ENCODE results near the gene RBMS1.
"Not testable (repeated sequence)": the region's sequence is repeated elsewhere in the genome, so short reads cannot be mapped to it uniquely, and the experiment has no call there.

Gene RBMS1

DNA sequence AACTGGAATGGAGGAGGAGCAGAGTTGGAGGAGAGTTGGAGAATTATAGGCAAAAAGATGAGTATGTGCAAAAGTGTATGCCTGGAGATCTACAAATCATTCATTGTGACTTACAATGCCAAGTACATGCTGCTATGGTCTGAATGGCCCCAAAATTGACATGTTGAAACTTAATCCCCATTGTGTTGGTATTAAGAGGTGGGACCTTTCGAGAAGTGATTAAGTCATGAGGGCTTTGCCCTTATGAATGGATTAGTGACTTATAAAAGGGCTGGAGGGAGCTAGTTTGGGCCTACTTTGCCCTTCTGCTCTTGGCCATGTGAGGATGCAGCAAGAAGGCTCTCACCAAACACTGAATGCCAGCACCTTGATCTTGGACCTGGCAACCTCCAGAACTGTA, 6.3 kb upstream of the RBMS1 start:
- no peak overlapping the region for H3K9ac ChIP-seq (ENCODE audit: low read depth, low read length)
- no peaks in the 10 kb centered on the region for H3K4me1 ChIP-seq (ENCODE audit: control insufficient read depth, insufficient read depth, low read length)
- no peak overlapping the region for H3K4me3 ChIP-seq (ENCODE audit: low read depth, low read length)
- no peaks in the 10 kb centered on the region for H3K36me3 ChIP-seq (ENCODE audit: control insufficient read depth, insufficient read depth, low read length)
- no peaks in the 10 kb centered on the region for H3K9me3 ChIP-seq (ENCODE audit: control insufficient read depth, insufficient read depth, low read length)
- peaks cover 3% of the 10 kb centered on the region for H3K27me3 ChIP-seq (ENCODE audit: control insufficient read depth, insufficient read depth, low read length)

DNA sequence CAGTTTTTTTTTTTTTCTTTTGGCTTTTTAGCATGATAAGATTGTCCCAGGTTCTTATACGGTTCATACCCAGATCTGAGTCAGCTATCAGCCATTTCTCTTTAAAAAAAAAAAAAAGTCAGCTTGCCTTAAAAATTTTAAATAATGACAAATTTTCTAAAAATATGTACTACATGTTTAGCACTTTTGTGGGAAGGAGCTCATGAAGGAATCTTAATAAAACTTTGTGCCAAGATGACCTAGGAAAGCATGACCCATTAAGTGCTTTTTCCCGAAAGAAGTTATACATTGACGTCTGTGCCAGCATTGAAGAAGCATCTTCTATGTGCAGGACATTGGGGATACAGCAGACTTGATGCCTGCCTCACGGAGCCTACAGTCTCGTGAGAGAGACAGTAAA, 4.5 kb upstream of the RBMS1 start:
- Histone ChIP-seq H3K4me3 (ENCODE audit: low read depth, low read length) (no peak overlapping the region), H3K4me1 (ENCODE audit: control insufficient read depth, insufficient read depth, low read length) (no peaks in the 10 kb centered on the region), H3K9me3 (ENCODE audit: control insufficient read depth, insufficient read depth, low read length) (no peaks in the 10 kb centered on the region), H3K27me3 (ENCODE audit: control insufficient read depth, insufficient read depth, low read length) (peaks cover 7% of the 10 kb centered on the region), H3K9ac (ENCODE audit: low read depth, low read length) (no peak overlapping the region), H3K36me3 (ENCODE audit: control insufficient read depth, insufficient read depth, low read length) (no peaks in the 10 kb centered on the region)

DNA sequence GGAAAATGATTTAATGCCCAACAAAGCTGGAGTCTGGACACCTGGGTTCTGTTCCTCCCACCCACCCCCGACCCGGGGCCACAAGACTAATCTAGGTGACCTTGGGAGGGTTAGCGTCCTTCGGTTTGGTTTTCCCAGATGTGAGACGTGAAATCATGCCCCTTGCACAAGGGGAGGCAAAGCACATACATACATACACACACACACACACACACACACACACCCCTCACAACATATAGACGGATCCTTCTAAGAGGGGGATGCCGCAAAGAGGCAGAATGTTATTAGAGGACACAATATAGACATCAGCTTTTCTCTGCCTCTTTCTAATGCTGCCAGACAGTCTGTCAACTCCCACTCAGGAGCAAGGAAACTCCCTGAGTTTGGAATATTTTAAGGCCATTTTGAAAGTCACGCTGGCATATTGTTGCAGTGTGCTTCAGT, 616 bp upstream of the RBMS1 start:
- Histone ChIP-seq H3K9ac (ENCODE audit: low read depth, low read length) (no peak overlapping the region), H3K36me3 (ENCODE audit: control insufficient read depth, insufficient read depth, low read length) (no peaks in the 10 kb centered on the region), H3K27me3 (ENCODE audit: control insufficient read depth, insufficient read depth, low read length) (peaks cover 7% of the 10 kb centered on the region), H3K4me1 (ENCODE audit: control insufficient read depth, insufficient read depth, low read length) (no peaks in the 10 kb centered on the region), H3K4me3 (ENCODE audit: low read depth, low read length) (peak overlapping the region; percentile 78), H3K9me3 (ENCODE audit: control insufficient read depth, insufficient read depth, low read length) (no peaks in the 10 kb centered on the region)

DNA sequence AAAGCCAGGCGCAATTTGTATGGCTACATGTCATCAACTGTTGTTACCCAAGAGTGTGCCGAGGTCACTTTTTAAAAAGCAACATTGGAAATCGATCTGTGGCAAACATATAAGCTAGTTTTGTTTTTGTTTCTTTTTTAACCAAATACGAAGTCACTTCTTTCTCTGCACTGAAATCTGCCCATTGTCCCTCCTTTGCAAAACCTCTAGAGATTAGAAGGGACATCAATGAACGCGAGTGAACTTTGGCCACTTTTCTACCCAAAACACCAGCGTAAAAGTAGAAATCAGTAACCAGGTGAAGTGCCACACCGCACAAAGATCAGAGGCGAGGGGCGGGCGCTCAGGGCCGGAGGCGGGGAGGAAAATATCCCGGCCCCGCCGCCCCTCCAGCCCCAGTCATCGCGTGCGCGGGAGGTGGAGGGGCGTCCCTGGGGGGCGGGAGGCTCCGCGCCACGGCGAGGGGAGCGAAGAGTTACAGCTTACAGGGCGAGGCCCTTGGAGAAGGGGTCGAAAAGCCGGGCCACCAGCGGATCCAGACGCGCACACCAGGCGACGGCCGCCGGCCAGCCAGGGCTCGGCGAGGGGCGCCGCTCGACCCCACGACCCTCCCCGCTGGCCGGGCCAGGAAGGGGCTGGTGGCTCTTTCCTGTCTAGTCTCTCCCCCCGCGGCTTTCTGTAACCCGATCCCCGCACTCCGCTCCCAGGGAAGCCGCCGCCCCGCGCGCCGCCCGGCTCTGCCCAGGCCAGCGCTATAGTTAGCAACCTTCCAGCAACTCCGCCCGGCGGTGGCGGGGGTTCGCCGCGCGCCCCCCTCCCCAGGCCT, 993 bp downstream of the RBMS1 start:
- no peaks in the 10 kb centered on the region for H3K36me3 ChIP-seq (ENCODE audit: control insufficient read depth, insufficient read depth, low read length)
- no peaks in the 10 kb centered on the region for H3K4me1 ChIP-seq (ENCODE audit: control insufficient read depth, insufficient read depth, low read length)
- peak overlapping the region; percentile 78 for H3K4me3 ChIP-seq (ENCODE audit: low read depth, low read length)
- no peaks in the 10 kb centered on the region for H3K9me3 ChIP-seq (ENCODE audit: control insufficient read depth, insufficient read depth, low read length)
- H3K27me3 ChIP-seq (ENCODE audit: control insufficient read depth, insufficient read depth, low read length) = peaks cover 7% of the 10 kb centered on the region
- peak overlapping the region; percentile 63 for H3K9ac ChIP-seq (ENCODE audit: low read depth, low read length)

DNA sequence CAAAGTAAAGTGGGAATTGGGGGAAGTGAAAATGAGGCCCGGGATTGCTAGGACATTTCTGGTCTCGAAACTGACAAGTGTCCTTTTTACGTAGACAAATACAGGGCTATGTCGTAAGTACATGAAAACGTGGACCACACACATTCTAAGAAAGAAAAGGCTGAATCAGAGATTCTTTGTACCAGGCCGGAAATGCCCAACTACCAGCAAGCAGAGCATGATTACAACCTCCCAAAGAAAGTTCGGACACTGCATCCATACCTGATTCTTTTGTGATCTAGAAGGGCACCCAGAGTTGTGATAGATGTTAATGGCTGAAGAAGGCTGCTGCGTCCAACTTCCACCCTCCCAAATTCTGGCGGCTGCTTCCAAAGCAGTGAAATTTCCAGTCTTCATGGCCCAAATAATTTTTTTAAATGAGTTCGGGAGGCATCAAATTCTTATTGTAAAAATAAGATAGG, 1.7 kb downstream of the RBMS1 start:
- H3K9ac ChIP-seq (ENCODE audit: low read depth, low read length) = peak overlapping the region; percentile 63
- no peaks in the 10 kb centered on the region for H3K36me3 ChIP-seq (ENCODE audit: control insufficient read depth, insufficient read depth, low read length)
- no peaks in the 10 kb centered on the region for H3K4me1 ChIP-seq (ENCODE audit: control insufficient read depth, insufficient read depth, low read length)
- peaks cover 7% of the 10 kb centered on the region for H3K27me3 ChIP-seq (ENCODE audit: control insufficient read depth, insufficient read depth, low read length)
- no peaks in the 10 kb centered on the region for H3K9me3 ChIP-seq (ENCODE audit: control insufficient read depth, insufficient read depth, low read length)
- peak overlapping the region; percentile 78 for H3K4me3 ChIP-seq (ENCODE audit: low read depth, low read length)

DNA sequence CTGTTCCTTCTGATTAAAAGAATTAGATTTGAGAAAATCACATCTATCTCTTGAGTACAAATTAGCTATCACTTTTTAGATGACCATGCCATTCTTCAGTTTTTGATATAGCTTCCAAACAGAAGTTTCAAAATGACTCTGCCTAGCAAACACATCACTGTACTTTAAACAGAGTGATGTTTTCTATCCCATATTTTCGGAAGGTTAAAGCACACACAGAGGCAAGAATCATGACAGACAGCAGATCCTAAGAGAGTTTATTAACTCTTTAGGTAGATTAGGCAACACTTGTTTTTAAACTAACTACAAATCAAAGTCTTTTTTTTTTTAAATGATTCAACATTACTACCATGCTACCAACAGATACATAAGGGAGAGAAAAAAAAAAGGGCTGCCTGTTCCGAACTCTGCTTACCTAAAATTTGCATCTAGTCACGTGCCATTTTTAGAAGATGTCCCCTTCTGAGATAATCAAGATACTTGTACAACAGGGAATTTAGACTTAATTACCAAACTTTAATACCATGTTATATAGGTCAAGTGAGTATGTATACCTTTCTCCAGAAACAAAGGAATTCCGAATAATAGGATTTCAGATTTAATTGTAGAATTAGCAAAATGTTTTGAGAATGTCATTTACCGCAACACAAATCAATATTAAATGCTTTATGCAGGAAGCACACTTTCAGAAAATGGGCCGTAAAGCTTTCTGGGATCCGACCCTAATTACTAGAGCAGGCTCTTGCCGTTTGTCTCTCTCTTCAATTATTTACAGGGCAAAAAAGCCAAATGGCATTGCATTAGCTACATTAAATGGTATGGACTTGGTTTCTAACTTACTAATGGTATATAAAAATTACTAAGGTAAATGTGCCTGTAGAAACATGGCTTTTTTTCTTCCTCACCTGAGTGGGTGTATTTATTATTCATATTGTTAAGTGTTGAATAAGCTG, 2.6 kb downstream of the RBMS1 start:
- Histone ChIP-seq H3K9ac (ENCODE audit: low read depth, low read length) (no peak overlapping the region), H3K9me3 (ENCODE audit: control insufficient read depth, insufficient read depth, low read length) (no peaks in the 10 kb centered on the region), H3K4me1 (ENCODE audit: control insufficient read depth, insufficient read depth, low read length) (no peaks in the 10 kb centered on the region), H3K4me3 (ENCODE audit: low read depth, low read length) (peak overlapping the region; percentile 78), H3K36me3 (ENCODE audit: control insufficient read depth, insufficient read depth, low read length) (no peaks in the 10 kb centered on the region), H3K27me3 (ENCODE audit: control insufficient read depth, insufficient read depth, low read length) (peaks cover 7% of the 10 kb centered on the region)

DNA sequence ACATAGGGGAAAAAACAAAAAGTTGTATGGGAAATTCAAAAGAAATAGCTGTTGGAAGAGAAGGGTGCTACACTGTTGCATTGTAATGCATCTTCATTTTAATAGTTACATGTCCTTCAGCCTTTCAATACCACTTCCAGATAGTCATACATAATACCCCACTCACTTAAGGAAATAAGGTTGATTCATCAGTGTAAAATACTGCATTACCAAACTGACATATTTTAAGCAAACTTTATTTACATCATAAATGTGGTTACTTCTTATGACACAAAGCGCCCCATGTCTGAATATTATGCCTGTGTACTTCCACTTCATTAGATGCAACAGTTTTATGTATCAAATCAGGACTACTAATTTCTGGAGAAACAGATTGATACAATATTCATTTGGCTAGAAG, 4.5 kb downstream of the RBMS1 start:
- Histone ChIP-seq H3K4me3 (ENCODE audit: low read depth, low read length) (no peak overlapping the region), H3K9ac (ENCODE audit: low read depth, low read length) (no peak overlapping the region), H3K36me3 (ENCODE audit: control insufficient read depth, insufficient read depth, low read length) (no peaks in the 10 kb centered on the region), H3K9me3 (ENCODE audit: control insufficient read depth, insufficient read depth, low read length) (no peaks in the 10 kb centered on the region), H3K27me3 (ENCODE audit: control insufficient read depth, insufficient read depth, low read length) (no peaks in the 10 kb centered on the region), H3K4me1 (ENCODE audit: control insufficient read depth, insufficient read depth, low read length) (peaks cover 6% of the 10 kb centered on the region)

DNA sequence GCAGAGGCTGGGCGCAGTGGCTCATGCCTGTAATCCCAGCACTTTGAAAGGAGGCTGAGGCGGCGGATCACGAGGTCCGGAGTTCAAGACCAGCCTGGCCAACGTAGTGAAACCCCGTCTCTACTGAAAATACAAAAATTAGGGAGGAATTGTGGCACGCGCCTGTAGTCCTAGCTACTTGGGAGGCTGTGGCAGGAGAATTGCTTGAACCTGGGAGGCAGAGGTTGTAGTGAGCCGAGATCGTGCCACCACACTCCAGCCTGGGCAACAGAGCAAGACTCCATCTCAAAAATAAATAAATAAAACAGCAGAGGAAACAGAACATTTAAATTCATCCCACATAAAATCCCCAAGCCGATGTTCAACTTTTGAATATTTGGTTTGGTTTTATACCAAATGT, 5.3 kb downstream of the RBMS1 start:
- not testable (repeated sequence) for H3K36me3 ChIP-seq (ENCODE audit: control insufficient read depth, insufficient read depth, low read length); H3K4me3 ChIP-seq (ENCODE audit: low read depth, low read length); H3K4me1 ChIP-seq (ENCODE audit: control insufficient read depth, insufficient read depth, low read length); H3K9me3 ChIP-seq (ENCODE audit: control insufficient read depth, insufficient read depth, low read length); H3K27me3 ChIP-seq (ENCODE audit: control insufficient read depth, insufficient read depth, low read length); H3K9ac ChIP-seq (ENCODE audit: low read depth, low read length)

DNA sequence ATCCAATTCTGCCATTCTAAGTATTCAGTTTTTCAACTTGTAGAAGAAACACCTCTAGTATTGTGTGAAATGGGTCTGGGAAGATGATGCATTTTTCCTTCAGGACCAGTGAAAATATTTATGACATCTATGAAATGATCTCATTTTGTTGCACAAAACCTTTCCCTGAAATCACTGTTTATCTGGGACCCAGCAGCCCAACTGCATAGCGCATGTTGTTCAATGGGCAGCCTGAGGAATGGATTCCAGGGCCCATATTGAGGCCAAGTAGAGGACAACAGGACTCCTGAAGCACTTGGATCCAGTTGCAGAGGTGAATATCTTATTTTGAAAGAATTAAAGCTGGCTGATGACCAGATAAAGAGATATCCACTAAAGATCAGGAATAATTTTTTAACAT, 7.3 kb downstream of the RBMS1 start:
- H3K9ac ChIP-seq (ENCODE audit: low read depth, low read length) = no peak overlapping the region
- no peaks in the 10 kb centered on the region for H3K27me3 ChIP-seq (ENCODE audit: control insufficient read depth, insufficient read depth, low read length)
- H3K4me1 ChIP-seq (ENCODE audit: control insufficient read depth, insufficient read depth, low read length) = peaks cover 9% of the 10 kb centered on the region
- H3K4me3 ChIP-seq (ENCODE audit: low read depth, low read length) = no peak overlapping the region
- no peaks in the 10 kb centered on the region for H3K9me3 ChIP-seq (ENCODE audit: control insufficient read depth, insufficient read depth, low read length)
- H3K36me3 ChIP-seq (ENCODE audit: control insufficient read depth, insufficient read depth, low read length) = no peaks in the 10 kb centered on the region

DNA sequence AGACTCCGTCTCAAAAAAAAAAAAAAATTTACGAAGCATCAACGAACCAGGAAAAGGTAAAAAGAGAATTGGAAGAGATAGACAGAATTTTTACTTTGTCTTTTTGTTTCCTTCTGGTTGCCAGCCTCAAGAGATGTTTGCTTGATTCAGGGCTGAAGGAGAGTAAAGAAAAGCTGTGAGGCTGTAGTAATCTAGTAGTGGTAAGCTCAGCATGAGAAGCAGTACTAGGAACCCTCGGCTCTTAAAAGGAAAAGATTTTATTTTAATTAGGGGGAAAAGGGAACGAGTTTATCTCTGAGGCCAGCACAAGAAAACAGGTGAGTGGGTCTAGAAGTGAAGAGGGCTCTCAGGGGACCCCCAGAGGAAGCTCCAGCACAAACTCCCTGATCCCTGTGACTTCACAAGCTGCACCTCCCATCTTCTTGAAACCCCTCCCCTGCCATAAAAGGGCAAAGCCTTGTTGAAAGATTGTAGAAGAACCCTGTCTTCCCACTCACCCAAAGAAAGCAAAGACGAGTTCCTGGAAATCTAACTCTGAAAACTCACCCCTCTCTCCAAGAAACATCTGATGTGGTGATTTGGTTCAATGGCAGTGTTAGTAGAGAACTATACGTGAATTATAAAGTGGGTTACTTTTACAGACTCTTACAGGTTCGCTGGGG, 8.6 kb downstream of the RBMS1 start:
- peaks cover 9% of the 10 kb centered on the region for H3K4me1 ChIP-seq (ENCODE audit: control insufficient read depth, insufficient read depth, low read length)
- no peaks in the 10 kb centered on the region for H3K9me3 ChIP-seq (ENCODE audit: control insufficient read depth, insufficient read depth, low read length)
- H3K36me3 ChIP-seq (ENCODE audit: control insufficient read depth, insufficient read depth, low read length) = no peaks in the 10 kb centered on the region

DNA sequence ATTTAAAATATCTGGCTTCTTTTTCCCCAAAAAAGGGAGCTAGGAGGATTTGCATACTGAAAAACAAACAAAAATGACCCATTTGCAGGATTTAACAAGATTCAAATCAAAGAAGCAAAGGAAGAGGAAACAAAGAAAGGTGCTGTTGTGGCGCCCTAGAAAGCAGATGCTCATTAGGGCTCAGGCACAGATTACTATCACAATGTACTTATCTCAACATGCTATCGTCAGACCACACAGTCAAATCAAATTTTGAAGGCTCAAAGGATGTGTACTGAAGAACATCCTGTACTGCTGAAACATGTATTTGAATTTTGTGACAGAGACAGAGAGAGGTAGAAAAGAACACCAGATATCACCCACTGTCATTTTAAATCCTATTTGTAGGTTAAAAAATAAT, 10.9 kb downstream of the RBMS1 start:
- Histone ChIP-seq H3K36me3 (ENCODE audit: control insufficient read depth, insufficient read depth, low read length) (no peaks in the 10 kb centered on the region), H3K9me3 (ENCODE audit: control insufficient read depth, insufficient read depth, low read length) (no peaks in the 10 kb centered on the region), H3K9ac (ENCODE audit: low read depth, low read length) (no peak overlapping the region), H3K4me1 (ENCODE audit: control insufficient read depth, insufficient read depth, low read length) (peaks cover 14% of the 10 kb centered on the region), H3K4me3 (ENCODE audit: low read depth, low read length) (no peak overlapping the region), H3K27me3 (ENCODE audit: control insufficient read depth, insufficient read depth, low read length) (no peaks in the 10 kb centered on the region)

More for the DNA sequence above, 8.6 kb downstream of the RBMS1 start:
- no peak overlapping the region for H3K9ac ChIP-seq (ENCODE audit: low read depth, low read length)
- H3K4me3 ChIP-seq (ENCODE audit: low read depth, low read length) = no peak overlapping the region
- no peaks in the 10 kb centered on the region for H3K27me3 ChIP-seq (ENCODE audit: control insufficient read depth, insufficient read depth, low read length)
